Measurements from ENCODE around the gene RANBP17. TPM values are rescaled to one million over a fixed set of nuclear protein-coding genes. Genes with fewer than 3 reads are reported as not detected.
"Not testable (repeated sequence)": the region's sequence is repeated elsewhere in the genome, so short reads cannot be mapped to it uniquely, and the experiment has no call there.

The RANBP17 gene
- total RNA-seq, 4 donors from 2014 or later, result 9.8 to 20.8 (median 10.3) TPM

DNA sequence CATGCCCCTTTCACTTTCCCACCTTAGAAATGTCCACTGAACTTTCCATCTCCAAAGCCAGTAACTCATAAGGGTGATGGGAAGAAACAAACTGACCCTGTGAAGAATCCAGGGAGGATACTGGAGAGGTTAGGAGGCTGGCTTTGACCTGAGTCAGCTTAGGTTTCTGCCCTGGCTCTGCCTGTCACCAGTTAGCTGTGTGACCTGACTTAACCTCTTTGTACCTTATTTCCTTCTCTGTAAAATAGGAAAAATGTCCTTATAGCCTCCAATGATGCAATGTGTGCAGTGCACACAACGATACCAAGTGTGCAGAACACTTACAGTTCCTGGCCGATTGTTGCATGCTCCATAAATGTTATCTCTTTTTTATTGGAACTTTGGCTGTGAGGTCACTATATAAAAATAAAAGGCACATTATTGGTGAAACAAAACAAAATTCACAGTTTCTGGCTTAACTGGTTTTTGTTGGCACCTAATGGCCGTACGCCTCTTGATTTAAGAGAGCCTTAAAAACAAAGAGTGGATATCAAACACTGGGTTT is 40.5 kb upstream of the RANBP17 start:
- no peak for DNase-seq
- H3K4me1 ChIP-seq, result no peaks in the 10 kb centered on the region
- no peak overlapping the region for H3K27ac ChIP-seq
- no peaks in the 10 kb centered on the region for H3K27me3 ChIP-seq
- H3K4me3 ChIP-seq, result no peak overlapping the region
- TF ChIP-seq, protein P1, sequence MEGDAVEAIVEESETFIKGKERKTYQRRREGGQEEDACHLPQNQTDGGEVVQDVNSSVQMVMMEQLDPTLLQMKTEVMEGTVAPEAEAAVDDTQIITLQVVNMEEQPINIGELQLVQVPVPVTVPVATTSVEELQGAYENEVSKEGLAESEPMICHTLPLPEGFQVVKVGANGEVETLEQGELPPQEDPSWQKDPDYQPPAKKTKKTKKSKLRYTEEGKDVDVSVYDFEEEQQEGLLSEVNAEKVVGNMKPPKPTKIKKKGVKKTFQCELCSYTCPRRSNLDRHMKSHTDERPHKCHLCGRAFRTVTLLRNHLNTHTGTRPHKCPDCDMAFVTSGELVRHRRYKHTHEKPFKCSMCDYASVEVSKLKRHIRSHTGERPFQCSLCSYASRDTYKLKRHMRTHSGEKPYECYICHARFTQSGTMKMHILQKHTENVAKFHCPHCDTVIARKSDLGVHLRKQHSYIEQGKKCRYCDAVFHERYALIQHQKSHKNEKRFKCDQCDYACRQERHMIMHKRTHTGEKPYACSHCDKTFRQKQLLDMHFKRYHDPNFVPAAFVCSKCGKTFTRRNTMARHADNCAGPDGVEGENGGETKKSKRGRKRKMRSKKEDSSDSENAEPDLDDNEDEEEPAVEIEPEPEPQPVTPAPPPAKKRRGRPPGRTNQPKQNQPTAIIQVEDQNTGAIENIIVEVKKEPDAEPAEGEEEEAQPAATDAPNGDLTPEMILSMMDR (IDR thresholded peaks at IDR 0.05), result no peak
- no peak for TF ChIP-seq POLR2A (IDR thresholded peaks at IDR 0.05)
- H3K9me3 ChIP-seq, result no peaks in the 10 kb centered on the region
- H3K36me3 ChIP-seq, result no peaks in the 10 kb centered on the region

DNA sequence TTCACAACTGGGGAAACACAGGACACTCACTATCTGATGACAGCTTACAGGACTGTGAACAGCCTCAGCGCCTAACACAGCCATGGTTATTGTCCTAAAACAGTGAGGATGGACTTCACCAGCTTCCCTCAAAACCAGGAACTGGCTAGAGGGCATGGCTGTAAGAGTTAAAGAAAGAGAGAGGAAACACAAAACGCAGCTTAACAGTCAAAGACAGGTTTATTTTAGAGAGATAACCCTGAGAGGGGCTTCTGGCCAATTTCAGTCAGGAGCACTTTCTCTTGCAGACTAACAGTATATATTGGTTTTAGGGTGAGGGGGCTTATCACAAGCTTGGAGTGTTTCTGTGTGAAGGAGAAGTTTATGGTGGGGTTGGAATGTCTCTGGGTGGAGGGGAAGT is 35.7 kb upstream of the RANBP17 start:
- no peak overlapping the region for H3K27ac ChIP-seq
- no peak for TF ChIP-seq POLR2A (IDR thresholded peaks at IDR 0.05)
- TF ChIP-seq, protein P1 (IDR thresholded peaks at IDR 0.05), result no peak
- H3K9me3 ChIP-seq, result no peaks in the 10 kb centered on the region
- no peaks in the 10 kb centered on the region for H3K4me1 ChIP-seq
- no peaks in the 10 kb centered on the region for H3K36me3 ChIP-seq
- H3K4me3 ChIP-seq, result no peak overlapping the region
- no peaks in the 10 kb centered on the region for H3K27me3 ChIP-seq
- DNase-seq, result no peak

DNA sequence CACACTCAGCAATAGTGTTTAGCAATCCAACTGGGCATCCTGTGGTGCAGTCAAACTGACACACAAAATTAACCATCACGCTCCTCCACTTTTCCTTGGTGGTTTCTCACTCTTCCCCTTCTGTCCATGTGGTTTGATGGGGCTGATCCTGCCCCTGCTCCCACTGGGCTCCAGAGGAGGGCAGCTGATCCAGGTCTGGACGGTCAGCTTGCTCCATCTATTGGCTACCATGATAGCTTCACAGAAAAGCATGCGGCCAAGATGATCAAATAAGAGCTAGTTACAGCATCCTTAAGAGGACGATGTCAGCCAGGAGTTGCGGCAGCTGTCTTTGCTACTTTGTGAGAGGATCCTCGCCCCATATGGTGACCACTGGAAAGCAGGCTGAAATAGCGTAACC is 29.6 kb upstream of the RANBP17 start:
- H3K4me1 ChIP-seq, result no peaks in the 10 kb centered on the region
- no peak for DNase-seq
- no peaks in the 10 kb centered on the region for H3K27me3 ChIP-seq
- TF ChIP-seq, protein P1 (IDR thresholded peaks at IDR 0.05), result no peak
- no peak for TF ChIP-seq POLR2A (IDR thresholded peaks at IDR 0.05)
- H3K27ac ChIP-seq, result no peak overlapping the region
- no peak overlapping the region for H3K4me3 ChIP-seq
- H3K36me3 ChIP-seq, result no peaks in the 10 kb centered on the region
- H3K9me3 ChIP-seq, result no peaks in the 10 kb centered on the region

DNA sequence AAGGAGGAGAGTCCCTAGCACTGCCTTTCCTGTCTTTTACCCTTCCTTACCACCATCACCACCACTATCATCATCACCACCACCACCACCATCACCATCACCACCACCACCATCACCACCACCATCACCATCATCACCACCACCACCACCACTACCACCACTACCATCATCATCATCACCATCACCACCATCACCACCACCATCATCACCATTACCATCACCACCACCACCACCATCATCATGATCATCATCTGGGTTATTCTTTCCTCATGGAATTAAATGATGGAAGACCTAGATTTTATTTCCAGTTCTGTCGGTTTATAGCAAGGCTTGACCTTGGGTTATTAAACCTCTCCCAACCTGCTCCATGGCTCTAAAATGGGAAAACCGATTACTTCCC is 27.8 kb upstream of the RANBP17 start:
- not testable (repeated sequence) for H3K27me3 ChIP-seq, H3K9me3 ChIP-seq, H3K4me1 ChIP-seq, H3K27ac ChIP-seq, DNase-seq, H3K4me3 ChIP-seq, H3K36me3 ChIP-seq

DNA sequence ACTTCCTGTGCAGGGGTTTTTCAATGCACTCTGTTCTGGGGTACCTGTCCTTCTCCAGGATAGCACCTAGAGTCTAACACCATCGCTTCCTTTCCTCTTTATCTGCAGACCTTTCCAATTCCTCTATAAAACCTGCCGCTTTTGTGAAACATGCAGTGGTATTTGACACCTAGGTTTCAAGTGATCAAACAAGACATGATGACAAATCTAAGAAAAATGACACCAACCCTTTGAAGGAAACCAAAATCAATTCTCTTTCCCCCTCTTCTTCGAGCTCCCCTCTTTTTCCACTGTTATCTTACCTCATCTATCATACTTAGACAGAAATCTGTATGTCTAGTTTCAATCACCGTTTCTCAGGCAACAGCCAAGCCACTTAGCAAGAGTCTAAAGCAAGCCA is 25.6 kb upstream of the RANBP17 start:
- no peak for DNase-seq
- Histone ChIP-seq H3K27me3 (no peaks in the 10 kb centered on the region), H3K27ac (no peak overlapping the region), H3K36me3 (no peaks in the 10 kb centered on the region), H3K4me1 (no peaks in the 10 kb centered on the region), H3K9me3 (no peaks in the 10 kb centered on the region), H3K4me3 (no peak overlapping the region)
- TF ChIP-seq POLR2A (IDR thresholded peaks at IDR 0.05), result no peak
- TF ChIP-seq, protein P1 (IDR thresholded peaks at IDR 0.05), result no peak

DNA sequence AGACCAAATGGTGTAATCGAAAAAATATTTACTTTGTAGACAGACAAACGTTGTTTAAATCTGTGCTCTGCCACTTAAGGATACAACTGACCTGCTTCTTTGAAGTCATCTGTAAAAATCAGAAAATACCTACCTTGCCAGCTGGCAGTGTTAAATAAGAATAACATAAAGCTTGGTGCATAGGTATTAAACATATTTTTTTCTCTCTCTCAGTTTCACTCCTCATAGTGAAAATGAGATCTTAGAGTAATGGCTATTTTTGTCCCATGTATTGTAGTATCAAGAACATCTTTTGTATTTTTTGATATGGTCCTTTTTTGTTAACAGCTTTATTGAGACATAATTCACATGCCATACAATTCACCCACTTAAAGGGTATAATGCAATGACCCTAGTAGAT is 17.9 kb upstream of the RANBP17 start:
- H3K4me1 ChIP-seq, result no peaks in the 10 kb centered on the region
- H3K27me3 ChIP-seq, result no peaks in the 10 kb centered on the region
- no peaks in the 10 kb centered on the region for H3K9me3 ChIP-seq
- H3K4me3 ChIP-seq, result no peak overlapping the region
- no peak for DNase-seq
- H3K36me3 ChIP-seq, result no peaks in the 10 kb centered on the region
- TF ChIP-seq, protein P1 (IDR thresholded peaks at IDR 0.05), result no peak
- H3K27ac ChIP-seq, result no peak overlapping the region
